Ovary (tissue), 3 donors: ENCODE measurements around the gene HPS3.

Experiments used
- EP300 ChIP-seq: sonication (generic); formaldehyde crosslinking; IDR thresholded peaks from one replicate; pipeline ENCODE4 v1.6.1; 2017; ENCODE audit warnings: antibody characterized with exemption
- POLR2A ChIP-seq: fragments of 450-650 bp; IDR thresholded peaks from one replicate; pipeline ENCODE4 v1.6.1; 2017; ENCODE audit warnings: antibody characterized with exemption, mild to moderate bottlenecking, moderate library complexity
- TF ChIP-seq, protein P1 (sequence below), 3 donors: fragments of 450-650 bp in 2 of 3; fragments of 200-600 bp in 1 of 3; IDR thresholded peaks; one replicate each; pipeline versions ENCODE4 v1.5.1 to v1.8.0; 2016 to 2022; ENCODE audit warnings: antibody characterized with exemption in 3 of 3, mild to moderate bottlenecking in 1 of 3
- donor health status: DM: no; HTN: no; CAD: no.

GRCh38 chr3:149179220-149179619 lies 49.8 kb downstream of the HPS3 start:
- TF ChIP-seq, protein P1, sequence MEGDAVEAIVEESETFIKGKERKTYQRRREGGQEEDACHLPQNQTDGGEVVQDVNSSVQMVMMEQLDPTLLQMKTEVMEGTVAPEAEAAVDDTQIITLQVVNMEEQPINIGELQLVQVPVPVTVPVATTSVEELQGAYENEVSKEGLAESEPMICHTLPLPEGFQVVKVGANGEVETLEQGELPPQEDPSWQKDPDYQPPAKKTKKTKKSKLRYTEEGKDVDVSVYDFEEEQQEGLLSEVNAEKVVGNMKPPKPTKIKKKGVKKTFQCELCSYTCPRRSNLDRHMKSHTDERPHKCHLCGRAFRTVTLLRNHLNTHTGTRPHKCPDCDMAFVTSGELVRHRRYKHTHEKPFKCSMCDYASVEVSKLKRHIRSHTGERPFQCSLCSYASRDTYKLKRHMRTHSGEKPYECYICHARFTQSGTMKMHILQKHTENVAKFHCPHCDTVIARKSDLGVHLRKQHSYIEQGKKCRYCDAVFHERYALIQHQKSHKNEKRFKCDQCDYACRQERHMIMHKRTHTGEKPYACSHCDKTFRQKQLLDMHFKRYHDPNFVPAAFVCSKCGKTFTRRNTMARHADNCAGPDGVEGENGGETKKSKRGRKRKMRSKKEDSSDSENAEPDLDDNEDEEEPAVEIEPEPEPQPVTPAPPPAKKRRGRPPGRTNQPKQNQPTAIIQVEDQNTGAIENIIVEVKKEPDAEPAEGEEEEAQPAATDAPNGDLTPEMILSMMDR (IDR thresholded peaks at IDR 0.05) = no peak
- TF ChIP-seq EP300 (no peak), POLR2A (no peak)
